IgD-negative memory B cell (primary cell): Measurements from ENCODE around the gene CCR6. TPM values are rescaled to one million over a fixed set of nuclear protein-coding genes. Genes with fewer than 3 reads are reported as not detected.
A peak's percentile ranks its signal among the peaks of the same experiment; 100 is the strongest.
"Not testable (repeated sequence)": the region's sequence is repeated elsewhere in the genome, so short reads cannot be mapped to it uniquely, and the experiment has no call there.

Source experiments
- H3K27ac Mint-ChIP-seq, 3 donors: one replicate each; pipeline ENCODE4 v1.8.0; 2020 to 2022; ENCODE audit warnings: mild to moderate bottlenecking in 3 of 3, mixed read lengths in 3 of 3, moderate library complexity in 1 of 3
- H3K27me3 Mint-ChIP-seq: one replicate; pipeline ENCODE4 v1.8.0; 2021; ENCODE audit warnings: mixed read lengths
- H3K36me3 Mint-ChIP-seq: one replicate; pipeline ENCODE4 v1.8.0; 2020; ENCODE audit warnings: mild to moderate bottlenecking, mixed read lengths
- H3K4me1 Mint-ChIP-seq, 3 donors: one replicate each; pipeline ENCODE4 v1.8.0; 2020 to 2022; ENCODE audit warnings: mixed read lengths in 3 of 3, mild to moderate bottlenecking in 1 of 3
- H3K4me3 Mint-ChIP-seq, 4 donors: one replicate each; pipeline ENCODE4 v1.8.0; 2020 to 2022; ENCODE audit warnings: mild to moderate bottlenecking in 4 of 4, mixed read lengths in 4 of 4, moderate library complexity in 3 of 4
- H3K9me3 Mint-ChIP-seq, 3 donors: one replicate each; pipeline ENCODE4 v1.8.0; 2020 to 2021; ENCODE audit warnings: mixed read lengths in 3 of 3, mild to moderate bottlenecking in 1 of 3
- polyA plus RNA-seq: library from polyadenylated mRNA; unstranded; fragments of 300-500 nt; fragmentation: Illumina TruSeq; gene quantifications from one replicate; pipeline ENCODE4 v1.2.3, GENCODE V29; 2021

The CCR6 gene
- polyA plus RNA-seq = 79.3 TPM

DNA sequence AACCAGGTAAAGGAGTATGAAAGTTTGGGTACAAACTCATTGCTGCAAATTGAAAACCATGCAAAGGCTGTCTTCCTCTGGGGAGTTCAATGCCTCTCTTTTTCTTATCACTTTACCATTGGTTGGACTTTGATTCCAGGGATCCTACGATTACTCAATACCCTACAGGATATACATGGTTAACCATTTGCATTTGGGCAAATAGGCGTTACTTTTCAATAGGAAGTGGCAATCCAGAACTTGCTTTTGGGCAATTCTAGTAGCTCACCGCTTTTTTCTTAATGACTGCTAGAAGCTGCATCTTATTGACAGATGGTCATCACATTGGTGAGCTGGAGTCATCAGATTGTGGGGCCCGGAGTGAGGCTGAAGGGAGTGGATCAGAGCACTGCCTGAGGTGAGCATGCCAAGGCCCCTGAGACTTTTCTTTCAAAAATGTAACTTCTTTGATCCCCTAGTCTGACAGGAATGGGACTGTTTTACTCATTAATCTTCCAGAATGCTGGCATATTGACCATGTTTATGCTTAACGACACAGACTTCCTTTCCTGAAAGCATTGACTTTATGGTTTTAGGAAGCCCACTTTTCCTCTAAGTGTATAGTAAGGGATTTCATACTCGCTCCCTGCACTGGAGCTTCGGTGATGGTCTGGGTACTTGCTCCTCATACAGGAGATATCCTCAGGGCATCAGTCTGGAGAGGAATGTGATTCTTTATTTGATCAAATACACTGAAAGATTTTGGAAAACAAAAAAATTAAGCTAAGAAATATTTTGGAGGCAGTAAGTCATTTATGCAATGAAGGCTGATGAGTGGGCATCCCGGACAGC is at the start of gene CCR6:
Gene CCR6 (plus strand): TSS at position 270 of the 831 bp plus-strand sequence. CDS start 13,039 bp downstream, outside the sequence.
- H3K36me3 Mint-ChIP-seq = peaks cover 13% of the 10 kb centered on the region
- peak within 1 kb of the TSS; percentile 79 to 97 (median 95) for H3K4me3 Mint-ChIP-seq
- H3K9me3 Mint-ChIP-seq = peaks cover 0 to 3% (median 0%) of the 10 kb centered on the region in 3 donors
- H3K27me3 Mint-ChIP-seq = no peaks in the 10 kb centered on the region
- H3K27ac Mint-ChIP-seq = peak within 1 kb of the TSS; percentile 85 to 99 (median 96)
- peaks cover 42 to 54% (median 53%) of the 10 kb centered on the region in 3 donors for H3K4me1 Mint-ChIP-seq

DNA sequence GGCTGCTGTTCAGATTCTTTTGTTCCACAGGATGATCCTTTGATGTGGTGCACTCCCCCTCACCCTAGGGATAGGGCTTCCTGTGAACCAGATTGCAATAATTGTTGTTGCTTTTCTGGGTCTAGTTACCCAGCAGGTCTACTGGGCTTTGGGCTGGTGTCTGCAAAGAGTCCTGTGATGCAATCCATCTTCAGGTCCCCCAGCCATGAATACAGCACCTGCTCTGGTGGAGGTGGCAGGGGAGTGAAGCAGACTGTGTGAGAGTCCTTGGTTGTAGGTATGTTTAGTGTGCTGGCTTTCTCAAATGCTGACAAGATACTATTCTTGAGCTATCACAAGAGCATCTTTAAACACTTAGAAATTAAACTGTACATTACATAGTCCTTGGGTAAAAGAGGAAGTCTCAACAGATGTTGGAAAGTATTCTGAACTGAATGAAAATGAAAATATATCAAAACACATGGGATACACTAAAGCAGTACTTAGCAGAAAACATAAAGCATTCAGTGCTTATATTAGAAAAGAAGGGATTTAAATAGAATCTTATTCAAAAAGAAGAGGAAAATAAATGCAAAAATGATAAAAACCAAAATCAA is 49.1 kb upstream of the CCR6 start:
- Mint-ChIP-seq H3K36me3 (peaks cover 9% of the 10 kb centered on the region), H3K4me1 (peaks cover 12 to 20% (median 12%) of the 10 kb centered on the region in 3 donors), H3K27me3 (peaks cover 2% of the 10 kb centered on the region), H3K9me3 (peaks cover under 1 to 10% (median 3%) of the 10 kb centered on the region in 3 donors), H3K27ac (peak overlapping the region in 2 of 3 donors; percentile 10 to 33), H3K4me3 (peak overlapping the region in 2 of 4 donors; percentile 61 to 78)

GRCh38 chr6:167077241-167077932 is 45.5 kb upstream of the CCR6 start:
- H3K4me3 Mint-ChIP-seq = no peak overlapping the region
- H3K4me1 Mint-ChIP-seq = peaks cover 25 to 38% (median 30%) of the 10 kb centered on the region in 3 donors

GRCh38 chr6:167078745-167079144 is 44.2 kb upstream of the CCR6 start:
- peak overlapping the region; percentile 58 to 94 (median 93) for H3K27ac Mint-ChIP-seq
- peak overlapping the region in 1 of 4 donors; percentile 74 for H3K4me3 Mint-ChIP-seq
- peaks cover 4% of the 10 kb centered on the region for H3K36me3 Mint-ChIP-seq
- peaks cover 0 to 5% (median 2%) of the 10 kb centered on the region in 3 donors for H3K9me3 Mint-ChIP-seq
- peaks cover 22 to 35% (median 27%) of the 10 kb centered on the region in 3 donors for H3K4me1 Mint-ChIP-seq
- no peaks in the 10 kb centered on the region for H3K27me3 Mint-ChIP-seq

More at GRCh38 chr6:167077241-167077932, 45.5 kb upstream of the CCR6 start:
- H3K27me3 Mint-ChIP-seq = no peaks in the 10 kb centered on the region
- peaks cover 0 to 3% (median 2%) of the 10 kb centered on the region in 3 donors for H3K9me3 Mint-ChIP-seq
- peaks cover 1% of the 10 kb centered on the region for H3K36me3 Mint-ChIP-seq
- peak overlapping the region in 1 of 3 donors; percentile 93 for H3K27ac Mint-ChIP-seq

DNA sequence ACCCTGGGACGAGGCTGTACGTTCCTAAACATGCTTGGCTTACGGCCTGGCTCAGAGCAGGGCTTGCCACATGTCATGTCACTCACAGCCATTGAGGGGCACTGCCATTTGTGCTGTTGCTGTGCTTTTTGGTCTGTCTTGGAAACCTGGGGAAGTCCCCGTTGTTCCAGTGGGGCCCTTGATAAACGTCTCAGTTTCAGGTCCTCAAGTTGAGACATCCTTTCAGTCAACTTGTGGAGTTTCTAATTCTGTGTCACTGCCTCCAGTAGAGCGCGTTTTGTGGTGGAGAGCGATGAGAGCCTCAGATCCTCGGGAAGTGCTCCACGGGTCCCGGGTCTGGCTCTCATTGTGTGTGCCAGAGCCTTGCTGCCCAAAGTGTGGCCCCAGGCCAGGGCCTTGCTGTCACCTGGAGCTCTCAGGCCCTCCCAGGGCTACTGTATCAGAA is 43.0 kb upstream of the CCR6 start:
- H3K4me1 Mint-ChIP-seq = peaks cover 16 to 28% (median 22%) of the 10 kb centered on the region in 3 donors
- peaks cover 0 to 5% (median 3%) of the 10 kb centered on the region in 3 donors for H3K9me3 Mint-ChIP-seq
- H3K36me3 Mint-ChIP-seq = peaks cover 4% of the 10 kb centered on the region
- peak overlapping the region; percentile 80 to 94 (median 93) for H3K27ac Mint-ChIP-seq
- H3K27me3 Mint-ChIP-seq = no peaks in the 10 kb centered on the region
- H3K4me3 Mint-ChIP-seq = peak overlapping the region in 3 of 4 donors; percentile 52 to 79 (median 63)

- Mint-ChIP-seq H3K9me3 (peaks cover 3 to 15% (median 3%) of the 10 kb centered on the region in 3 donors), H3K36me3 (peaks cover 11% of the 10 kb centered on the region), H3K4me3 (peak overlapping the region in 1 of 4 donors; percentile 65), H3K4me1 (peaks cover 27 to 41% (median 40%) of the 10 kb centered on the region in 3 donors), H3K27me3 (no peaks in the 10 kb centered on the region), H3K27ac (no peak overlapping the region)
Measured at GRCh38 chr6:167087857-167088354, 35.0 kb upstream of the CCR6 start.

- H3K4me1 Mint-ChIP-seq = peaks cover 27 to 41% (median 40%) of the 10 kb centered on the region in 3 donors
- peak overlapping the region; percentile 12 to 50 (median 32) for H3K4me3 Mint-ChIP-seq
- H3K27ac Mint-ChIP-seq = peak overlapping the region; percentile 41 to 100 (median 99)
Measured at GRCh38 chr6:167088741-167089140, 34.2 kb upstream of the CCR6 start.

DNA sequence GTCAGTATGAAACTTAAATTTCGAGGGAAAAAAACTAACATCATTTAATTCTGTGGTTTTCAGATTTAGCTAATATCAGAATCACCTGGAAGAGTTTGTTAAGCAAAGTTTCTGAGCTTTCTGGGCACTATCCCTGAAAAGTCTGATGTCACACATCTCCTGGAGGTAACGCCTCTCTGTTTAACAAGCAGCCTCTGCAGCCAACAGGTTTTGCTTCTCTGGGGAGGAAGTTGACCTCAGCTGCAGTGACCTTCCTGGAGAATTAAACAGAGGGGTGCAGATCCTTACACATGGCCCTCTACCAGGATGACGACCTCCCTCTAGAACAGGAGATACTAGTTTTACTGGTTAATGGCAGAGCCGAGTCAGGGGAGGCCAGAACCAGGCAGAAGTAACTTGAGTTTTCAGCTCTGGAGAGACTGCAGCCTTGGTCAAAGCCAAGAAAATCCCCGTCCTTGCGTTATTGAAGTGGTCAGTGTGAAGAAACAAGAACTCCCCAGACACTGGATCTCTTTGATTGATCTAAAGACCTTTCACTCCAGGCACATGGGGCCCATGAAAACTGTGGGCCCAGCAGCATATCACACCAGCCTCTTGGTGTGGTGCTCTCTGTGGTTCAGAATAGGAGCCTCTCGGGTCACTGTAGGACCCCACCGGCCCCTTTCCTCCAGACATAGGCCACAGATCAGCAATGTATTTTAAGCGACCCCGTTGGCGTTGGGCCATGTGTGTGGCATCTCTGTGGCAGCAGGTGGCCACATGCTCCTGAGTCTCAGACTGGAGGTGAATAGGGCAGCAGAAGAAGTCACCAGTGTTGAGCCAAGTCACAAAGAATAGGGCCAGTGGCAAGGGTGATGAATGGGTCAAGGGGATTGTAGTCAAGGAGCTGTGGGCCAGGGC is 33.4 kb upstream of the CCR6 start:
- H3K27me3 Mint-ChIP-seq = no peaks in the 10 kb centered on the region
- peaks cover 0 to 12% (median 3%) of the 10 kb centered on the region in 3 donors for H3K9me3 Mint-ChIP-seq
- peaks cover 33 to 46% (median 44%) of the 10 kb centered on the region in 3 donors for H3K4me1 Mint-ChIP-seq
- H3K27ac Mint-ChIP-seq = peak overlapping the region; percentile 97 to 100 (median 99)
- peaks cover 8% of the 10 kb centered on the region for H3K36me3 Mint-ChIP-seq
- H3K4me3 Mint-ChIP-seq = peak overlapping the region; percentile 12 to 99 (median 88)

More at GRCh38 chr6:167088741-167089140, 34.2 kb upstream of the CCR6 start:
- H3K27me3 Mint-ChIP-seq, H3K36me3 Mint-ChIP-seq: not testable (repeated sequence)
- H3K9me3 Mint-ChIP-seq = peaks cover 1 to 12% (median 3%) of the 10 kb centered on the region in 3 donors

GRCh38 chr6:167090171-167090570 is 32.7 kb upstream of the CCR6 start:
- H3K4me3 Mint-ChIP-seq = peak overlapping the region in 3 of 4 donors; percentile 84 to 99 (median 93)
- peak overlapping the region; percentile 97 to 100 (median 99) for H3K27ac Mint-ChIP-seq
- peaks cover 0 to 11% (median 3%) of the 10 kb centered on the region in 3 donors for H3K9me3 Mint-ChIP-seq
- H3K27me3 Mint-ChIP-seq = no peaks in the 10 kb centered on the region
- H3K36me3 Mint-ChIP-seq = peaks cover 8% of the 10 kb centered on the region
- H3K4me1 Mint-ChIP-seq = peaks cover 39 to 52% (median 51%) of the 10 kb centered on the region in 3 donors

- H3K36me3 Mint-ChIP-seq = peaks cover 5% of the 10 kb centered on the region
- peak overlapping the region; percentile 97 to 100 (median 99) for H3K27ac Mint-ChIP-seq
- peaks cover 44 to 61% (median 59%) of the 10 kb centered on the region in 3 donors for H3K4me1 Mint-ChIP-seq
- no peaks in the 10 kb centered on the region for H3K27me3 Mint-ChIP-seq
- peak overlapping the region; percentile 74 to 99 (median 96) for H3K4me3 Mint-ChIP-seq
- peaks cover 0 to 9% (median 3%) of the 10 kb centered on the region in 3 donors for H3K9me3 Mint-ChIP-seq
Measured at GRCh38 chr6:167091026-167091804, 31.7 kb upstream of the CCR6 start.

DNA sequence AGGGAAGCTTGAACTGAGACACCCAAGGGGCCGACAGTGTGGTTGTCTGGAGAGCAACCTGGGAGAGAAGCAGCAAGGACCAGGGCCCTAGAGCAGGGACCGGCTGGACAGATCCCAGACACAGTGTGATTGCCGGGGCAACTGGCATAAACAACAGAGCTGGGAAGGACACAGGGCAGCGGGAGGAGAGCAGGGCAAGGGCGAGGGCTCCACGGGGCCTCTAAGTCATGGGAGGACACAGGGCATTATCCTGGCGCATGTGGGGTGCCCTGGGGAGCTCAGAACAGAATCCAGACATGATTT is 31.1 kb upstream of the CCR6 start:
- H3K4me3 Mint-ChIP-seq = peak overlapping the region; percentile 74 to 99 (median 96)
- peaks cover 5% of the 10 kb centered on the region for H3K36me3 Mint-ChIP-seq
- H3K27me3 Mint-ChIP-seq = no peaks in the 10 kb centered on the region
- H3K9me3 Mint-ChIP-seq = peaks cover 0 to 8% (median 3%) of the 10 kb centered on the region in 3 donors
- H3K27ac Mint-ChIP-seq = peak overlapping the region; percentile 97 to 100 (median 99)
- H3K4me1 Mint-ChIP-seq = peaks cover 44 to 62% (median 59%) of the 10 kb centered on the region in 3 donors

DNA sequence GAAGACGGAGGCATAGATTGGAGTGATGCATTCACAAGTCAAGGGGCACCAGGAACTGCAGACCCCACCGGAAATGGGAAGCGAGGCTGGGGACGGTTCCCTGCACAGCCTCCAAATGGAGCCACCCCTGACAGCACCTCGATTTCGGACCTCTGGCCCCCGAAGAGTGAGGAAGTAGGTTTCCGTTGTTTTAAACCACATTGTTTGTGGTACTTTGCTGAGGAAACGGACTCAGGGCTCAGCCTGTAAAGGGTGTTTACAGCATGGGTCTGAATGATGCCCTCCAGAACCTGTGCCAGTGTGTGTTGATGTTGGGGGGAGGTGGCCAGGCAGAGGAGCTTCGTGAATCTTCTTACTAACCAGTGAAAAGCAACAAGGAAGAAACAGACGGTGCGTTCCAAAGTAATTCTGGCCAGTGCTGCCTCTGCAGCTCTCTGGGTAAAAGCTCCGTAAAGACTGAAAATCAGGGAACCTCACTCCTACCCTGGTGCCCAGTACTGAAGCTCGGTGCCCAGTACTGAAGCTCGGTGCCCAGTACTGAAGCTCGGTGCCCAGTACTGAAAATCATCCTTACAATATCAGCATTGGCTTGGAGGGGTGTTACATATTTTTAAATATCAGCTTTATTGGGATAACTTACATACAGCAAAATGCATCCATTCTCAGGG is 30.1 kb upstream of the CCR6 start:
- Mint-ChIP-seq H3K9me3 (peaks cover 0 to 2% (median 0%) of the 10 kb centered on the region in 3 donors), H3K27me3 (no peaks in the 10 kb centered on the region), H3K4me1 (peaks cover 44 to 64% (median 54%) of the 10 kb centered on the region in 3 donors), H3K27ac (peak overlapping the region; percentile 99 to 100 (median 100)), H3K4me3 (peak overlapping the region; percentile 93 to 99 (median 97)), H3K36me3 (peaks cover 2% of the 10 kb centered on the region)
